Peyer's patch (tissue), 4 donors: ENCODE results near the gene IRS2. TPM values are rescaled to one million over a fixed set of nuclear protein-coding genes. Genes with fewer than 3 reads are reported as not detected.

Experiments used
- DNase-seq, 3 donors: peaks; one replicate each; pipeline ENCODE4 v3.0.0-alpha.2; 2017 to 2019
- H3K27ac ChIP-seq, 4 donors: fragments of 200-600 bp; sonication (generic); one replicate each; pipeline ENCODE4 v1.5.1; 2016 to 2019
- H3K27me3 ChIP-seq, 2 donors: fragments of 200-600 bp; sonication (generic); one replicate each; pipeline ENCODE4 v1.5.1; 2019
- H3K36me3 ChIP-seq, 3 donors: fragments of 200-600 bp; sonication (generic); one replicate each; pipeline ENCODE4 v1.5.1; 2016 to 2019
- H3K4me1 ChIP-seq, 4 donors: fragments of 200-600 bp; sonication (generic); one replicate each; pipeline ENCODE4 v1.5.1; 2016 to 2019
- H3K4me3 ChIP-seq, 4 donors: fragments of 200-600 bp; sonication (generic); 1 replicate in 3 of 4; 2 replicates in 1 of 4; pipeline ENCODE4 v1.5.1; 2016 to 2019; ENCODE audit warnings: mild to moderate bottlenecking in 1 of 4
- H3K9me3 ChIP-seq, 4 donors: fragments of 200-600 bp; sonication (generic); one replicate each; pipeline ENCODE4 v1.5.1; 2016 to 2019; ENCODE audit warnings: mild to moderate bottlenecking in 1 of 4
- CTCF ChIP-seq, 6 experiments: fragments of 450-650 bp in 4 of 6; fragments of 200-600 bp in 2 of 6; sonication (generic) in 1 of 6; IDR thresholded peaks; one replicate each; pipeline ENCODE4 v1.5.1; 2017 to 2019; ENCODE audit warnings: antibody characterized with exemption in 6 of 6, mild to moderate bottlenecking in 3 of 6, moderate library complexity in 1 of 6
- POLR2A ChIP-seq, 2 donors: fragments of 450-650 bp; IDR thresholded peaks; one replicate each; pipeline ENCODE4 v1.5.1; 2017; ENCODE audit warnings: antibody characterized with exemption in 2 of 2, mild to moderate bottlenecking in 2 of 2, moderate library complexity in 2 of 2
- total RNA-seq, 4 donors: library from RNA; depleted of rRNA; stranded (reverse); fragments of >200 nt; gene quantifications; one replicate each; pipeline ENCODE4 v1.1.0, GENCODE V29; 2016

The IRS2 gene
- total RNA-seq, 4 donors from 2014 or later: 8.3 to 41.1 (median 22.3) TPM

GRCh38 chr13:109809216-109809932 lies 23.0 kb upstream of the IRS2 start:
- DNase-seq: no peak
- H3K36me3 ChIP-seq: no peaks in the 10 kb centered on the region

GRCh38 chr13:109807345-109807744 lies 21.0 kb upstream of the IRS2 start:
- no peaks in the 10 kb centered on the region for H3K4me1 ChIP-seq
- H3K27me3 ChIP-seq: no peaks in the 10 kb centered on the region
- no peaks in the 10 kb centered on the region for H3K9me3 ChIP-seq
- no peaks in the 10 kb centered on the region for H3K36me3 ChIP-seq
- no peak overlapping the region for H3K27ac ChIP-seq
- H3K4me3 ChIP-seq: no peak overlapping the region
- no peak for DNase-seq
- TF ChIP-seq CTCF (IDR thresholded peaks at IDR 0.05) (no peak), POLR2A (IDR thresholded peaks at IDR 0.05) (no peak)

More at GRCh38 chr13:109809216-109809932, 23.0 kb upstream of the IRS2 start:
- H3K9me3 ChIP-seq: no peaks in the 10 kb centered on the region
- TF ChIP-seq CTCF (IDR thresholded peaks at IDR 0.05) (no peak), POLR2A (IDR thresholded peaks at IDR 0.05) (no peak)
- H3K4me3 ChIP-seq: no peak overlapping the region
- no peaks in the 10 kb centered on the region for H3K4me1 ChIP-seq
- H3K27ac ChIP-seq: no peak overlapping the region
- H3K27me3 ChIP-seq: no peaks in the 10 kb centered on the region

- Histone ChIP-seq H3K27me3 (no peaks in the 10 kb centered on the region), H3K27ac (no peak overlapping the region), H3K4me1 (no peaks in the 10 kb centered on the region), H3K9me3 (no peaks in the 10 kb centered on the region), H3K4me3 (no peak overlapping the region), H3K36me3 (no peaks in the 10 kb centered on the region)
- no peak for TF ChIP-seq CTCF (IDR thresholded peaks at IDR 0.05)
- TF ChIP-seq POLR2A (IDR thresholded peaks at IDR 0.05): no peak
- DNase-seq: no peak
Observed at GRCh38 chr13:109804654-109805053, 18.3 kb upstream of the IRS2 start.

GRCh38 chr13:109803825-109804224 lies 17.4 kb upstream of the IRS2 start:
- Histone ChIP-seq H3K27ac (no peak overlapping the region), H3K4me3 (no peak overlapping the region), H3K27me3 (no peaks in the 10 kb centered on the region), H3K4me1 (no peaks in the 10 kb centered on the region), H3K36me3 (no peaks in the 10 kb centered on the region), H3K9me3 (no peaks in the 10 kb centered on the region)
- no peak for TF ChIP-seq CTCF (IDR thresholded peaks at IDR 0.05)
- no peak for TF ChIP-seq POLR2A (IDR thresholded peaks at IDR 0.05)
- no peak for DNase-seq

- Histone ChIP-seq H3K36me3 (no peaks in the 10 kb centered on the region), H3K27ac (no peak overlapping the region), H3K27me3 (no peaks in the 10 kb centered on the region), H3K4me1 (no peaks in the 10 kb centered on the region), H3K4me3 (no peak overlapping the region), H3K9me3 (no peaks in the 10 kb centered on the region)
- TF ChIP-seq POLR2A (IDR thresholded peaks at IDR 0.05): no peak
- TF ChIP-seq CTCF (IDR thresholded peaks at IDR 0.05): no peak
- DNase-seq: peak in 1 of 3 donors; percentile 61
Observed at GRCh38 chr13:109802936-109803335, 16.6 kb upstream of the IRS2 start.
